NT2/D1 (cell line): ENCODE measurements around the gene PGM2.

Experiments
- YY1 ChIP-seq: IDR thresholded peaks from 2 replicates; pipeline ENCODE4 v1.6.1; 2011; ENCODE audit not compliant: insufficient read length, insufficient read depth
- ZNF274 ChIP-seq: IDR thresholded peaks from 2 replicates; pipeline ENCODE4 v1.6.1; 2011; ENCODE audit warnings: mild to moderate bottlenecking, low read depth, low read length

DNA sequence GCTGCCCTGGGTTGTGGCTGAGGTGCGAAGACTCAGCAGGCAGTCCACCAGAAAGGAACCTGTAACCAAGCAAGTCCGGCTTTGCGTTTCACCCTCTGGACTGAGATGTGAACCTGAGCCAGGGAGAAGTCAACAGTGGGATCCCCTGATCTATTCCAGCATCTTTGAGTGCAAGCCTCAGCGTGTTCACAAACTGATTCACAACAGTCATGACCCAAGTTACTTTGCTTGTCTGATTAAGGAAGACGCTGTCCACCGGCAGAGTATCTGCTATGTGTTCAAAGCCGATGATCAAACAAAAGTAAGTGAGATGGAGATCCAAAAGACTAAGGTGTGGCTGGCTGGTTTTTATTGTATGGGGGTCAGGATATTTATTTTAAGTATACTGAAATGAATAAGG lies 75.7 kb downstream of the PGM2 start:
- TF ChIP-seq ZNF274: no peak
- TF ChIP-seq YY1: no peak
